Astrocyte of the spinal cord (primary cell): ENCODE results near the gene MAFG.

Experiments used
- DNase-seq: peaks from one replicate; pipeline ENCODE4 v3.0.0; 2011; ENCODE audit warnings: low read depth, low spot score
- H3K4me3 ChIP-seq: 2 replicates; pipeline ENCODE4 v1.5.1; 2011; ENCODE audit warnings: low read depth, mild to moderate bottlenecking, low read length, moderate library complexity
- in situ Hi-C: cut with HindIII; loops from 2 replicates; pipeline ENCODE4 v1.10.0; 2017; ENCODE audit warnings: low sequenced_read_pairs
- TF ChIP-seq, protein P1 (sequence below): IDR thresholded peaks from 2 replicates; pipeline ENCODE4 v1.5.1; 2012; ENCODE audit warnings: low read depth, mild to moderate bottlenecking, low read length, inconsistent platforms

MAFG gene

DNA sequence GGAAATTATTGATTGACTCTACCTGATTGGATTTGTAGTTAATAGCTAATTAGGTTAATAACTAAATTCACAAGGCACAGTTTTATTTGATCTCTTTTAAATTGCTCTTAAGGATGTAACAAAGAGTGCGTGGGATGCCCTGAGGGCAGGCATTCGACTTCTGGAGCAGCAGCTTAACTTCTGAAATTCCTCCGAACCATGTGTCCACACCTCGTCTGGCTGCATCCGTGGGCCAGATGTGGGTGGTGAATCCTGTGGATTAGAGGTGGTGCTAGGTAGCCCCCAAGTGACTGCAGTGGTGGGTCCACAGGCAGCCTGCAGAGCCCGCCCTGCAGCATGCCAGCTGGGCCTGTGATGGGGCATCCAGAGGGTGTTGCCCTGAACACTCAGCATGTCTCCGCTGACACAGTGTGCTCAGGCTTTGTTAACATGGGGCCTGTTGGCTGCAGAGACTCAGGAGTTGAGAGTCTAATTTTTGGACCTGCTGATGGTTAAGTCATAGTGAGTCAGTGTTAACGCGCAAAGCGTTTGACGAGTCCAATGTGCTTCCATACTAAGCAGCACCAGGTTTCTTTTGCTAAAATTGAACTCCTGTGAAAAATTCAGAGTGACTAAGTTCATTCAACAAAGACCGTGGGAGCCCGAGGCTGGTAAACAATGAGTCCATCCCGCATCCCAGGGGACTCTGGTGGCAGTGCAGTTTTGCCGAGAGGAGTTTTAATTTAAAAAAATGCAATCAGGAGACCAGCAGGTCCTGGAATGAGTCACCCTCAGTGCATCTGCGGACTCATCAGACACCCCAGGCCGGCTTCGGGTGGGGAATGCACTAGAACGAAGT lies 29.3 kb downstream of the MAFG start:
- in situ Hi-C loops: no loop called here
- TF ChIP-seq, protein P1, sequence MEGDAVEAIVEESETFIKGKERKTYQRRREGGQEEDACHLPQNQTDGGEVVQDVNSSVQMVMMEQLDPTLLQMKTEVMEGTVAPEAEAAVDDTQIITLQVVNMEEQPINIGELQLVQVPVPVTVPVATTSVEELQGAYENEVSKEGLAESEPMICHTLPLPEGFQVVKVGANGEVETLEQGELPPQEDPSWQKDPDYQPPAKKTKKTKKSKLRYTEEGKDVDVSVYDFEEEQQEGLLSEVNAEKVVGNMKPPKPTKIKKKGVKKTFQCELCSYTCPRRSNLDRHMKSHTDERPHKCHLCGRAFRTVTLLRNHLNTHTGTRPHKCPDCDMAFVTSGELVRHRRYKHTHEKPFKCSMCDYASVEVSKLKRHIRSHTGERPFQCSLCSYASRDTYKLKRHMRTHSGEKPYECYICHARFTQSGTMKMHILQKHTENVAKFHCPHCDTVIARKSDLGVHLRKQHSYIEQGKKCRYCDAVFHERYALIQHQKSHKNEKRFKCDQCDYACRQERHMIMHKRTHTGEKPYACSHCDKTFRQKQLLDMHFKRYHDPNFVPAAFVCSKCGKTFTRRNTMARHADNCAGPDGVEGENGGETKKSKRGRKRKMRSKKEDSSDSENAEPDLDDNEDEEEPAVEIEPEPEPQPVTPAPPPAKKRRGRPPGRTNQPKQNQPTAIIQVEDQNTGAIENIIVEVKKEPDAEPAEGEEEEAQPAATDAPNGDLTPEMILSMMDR: no peak
- no peak overlapping the region for H3K4me3 ChIP-seq
- DNase-seq: peak; percentile 94

DNA sequence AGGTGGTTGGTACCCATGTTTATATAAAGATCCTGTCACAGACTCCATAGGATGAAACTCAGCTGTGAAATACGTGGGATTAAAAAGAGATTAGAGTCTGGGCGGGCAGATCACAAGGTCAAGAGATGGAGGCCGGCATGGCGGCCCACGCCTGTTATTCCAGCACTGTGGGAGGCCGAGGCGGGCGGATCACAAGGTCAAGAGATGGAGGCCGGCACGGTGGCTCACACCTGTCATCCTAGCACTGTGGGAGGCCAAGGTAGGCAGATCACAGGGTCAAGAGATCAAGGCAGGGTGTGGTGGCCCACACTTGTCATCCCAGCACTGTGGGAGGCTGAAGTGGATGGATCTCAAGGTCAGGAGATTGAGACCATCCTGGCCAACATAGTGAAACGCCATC lies 32.1 kb downstream of the MAFG start:
- H3K4me3 ChIP-seq: no peak overlapping the region
- in situ Hi-C loops: no loop called here
- DNase-seq: no peak
- TF ChIP-seq, protein P1: no peak

DNA sequence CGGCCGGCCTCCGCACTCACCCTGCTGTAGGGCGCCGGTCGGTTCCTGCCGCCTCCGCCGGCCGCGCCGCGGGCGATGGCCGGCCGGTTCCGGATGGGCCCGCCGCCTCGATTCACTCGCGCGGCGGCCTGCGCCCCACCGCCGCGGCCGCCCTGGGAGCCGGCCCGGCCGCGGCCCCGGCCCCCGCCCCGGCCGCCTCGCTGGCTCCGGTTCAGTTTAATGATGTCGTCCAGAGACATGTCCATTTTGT lies 36.3 kb downstream of the MAFG start:
- in situ Hi-C loops: no loop called here
- TF ChIP-seq, protein P1: no peak
- no peak for DNase-seq
- H3K4me3 ChIP-seq: peak overlapping the region; percentile 67

DNA sequence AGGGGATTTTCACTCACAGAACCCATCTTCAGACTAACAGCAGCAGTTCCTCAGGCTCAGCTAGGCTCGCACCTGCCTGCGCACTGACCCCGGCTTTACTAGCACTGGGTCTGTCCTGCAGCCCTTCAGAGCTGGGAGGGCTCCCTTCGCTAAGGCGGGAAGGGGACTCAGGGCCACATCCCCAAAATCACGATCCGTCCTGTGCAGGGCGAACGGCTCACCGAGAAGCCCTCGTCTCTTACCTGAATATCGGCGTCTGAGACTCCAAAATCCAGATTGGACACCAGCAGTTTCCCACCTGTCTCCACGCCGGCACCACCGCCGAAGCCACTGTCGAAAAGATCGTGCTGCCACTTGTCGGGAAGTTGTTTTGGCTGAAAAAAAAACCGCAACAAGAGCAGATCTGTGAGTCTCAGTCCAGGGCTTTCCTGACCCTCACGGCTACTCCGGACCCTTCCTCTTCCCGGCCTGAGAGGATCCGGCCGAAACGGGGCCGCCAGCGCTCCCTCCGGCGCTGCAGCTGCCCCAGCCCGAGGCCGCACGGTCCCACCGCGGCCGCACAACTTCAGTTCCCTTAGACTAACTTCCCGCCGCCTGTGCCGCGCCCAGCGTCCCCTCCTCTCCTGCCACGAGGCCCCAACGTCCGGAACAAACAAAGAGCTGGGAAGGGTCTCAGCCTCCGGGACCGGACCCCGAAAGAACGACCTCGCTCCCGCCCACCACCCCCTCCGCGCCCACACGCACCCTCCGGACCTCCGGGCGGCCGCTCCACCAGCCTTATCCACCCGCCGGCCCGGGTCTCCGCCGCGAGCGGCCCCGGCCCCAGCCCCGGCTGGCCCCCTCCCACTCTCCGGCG lies 36.9 kb downstream of the MAFG start:
- in situ Hi-C loops: no loop called here
- DNase-seq: no peak
- H3K4me3 ChIP-seq: peak overlapping the region; percentile 67
- TF ChIP-seq, protein P1: no peak

DNA sequence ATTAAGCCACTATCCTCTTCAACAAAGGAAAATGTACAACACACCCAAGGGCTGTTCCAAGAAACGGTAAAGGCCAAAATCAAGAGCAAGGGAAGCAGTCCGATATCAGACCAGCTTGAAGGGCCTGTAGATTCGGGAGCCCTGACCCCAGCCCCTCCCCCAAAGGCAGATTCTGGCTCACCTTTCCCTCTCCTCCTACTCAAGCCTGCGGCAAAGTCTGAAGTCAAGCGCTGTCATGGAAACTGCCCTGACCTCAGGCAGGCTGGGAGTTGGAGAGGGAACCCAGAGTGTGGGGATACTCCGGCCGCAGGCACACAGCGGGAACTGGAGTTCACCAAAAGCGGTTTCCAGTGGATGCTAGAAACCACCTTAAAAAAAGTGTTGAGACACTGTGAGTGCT lies 37.9 kb downstream of the MAFG start:
- in situ Hi-C loops: no loop called here
- no peak for DNase-seq
- TF ChIP-seq, protein P1: no peak
- H3K4me3 ChIP-seq: no peak overlapping the region

DNA sequence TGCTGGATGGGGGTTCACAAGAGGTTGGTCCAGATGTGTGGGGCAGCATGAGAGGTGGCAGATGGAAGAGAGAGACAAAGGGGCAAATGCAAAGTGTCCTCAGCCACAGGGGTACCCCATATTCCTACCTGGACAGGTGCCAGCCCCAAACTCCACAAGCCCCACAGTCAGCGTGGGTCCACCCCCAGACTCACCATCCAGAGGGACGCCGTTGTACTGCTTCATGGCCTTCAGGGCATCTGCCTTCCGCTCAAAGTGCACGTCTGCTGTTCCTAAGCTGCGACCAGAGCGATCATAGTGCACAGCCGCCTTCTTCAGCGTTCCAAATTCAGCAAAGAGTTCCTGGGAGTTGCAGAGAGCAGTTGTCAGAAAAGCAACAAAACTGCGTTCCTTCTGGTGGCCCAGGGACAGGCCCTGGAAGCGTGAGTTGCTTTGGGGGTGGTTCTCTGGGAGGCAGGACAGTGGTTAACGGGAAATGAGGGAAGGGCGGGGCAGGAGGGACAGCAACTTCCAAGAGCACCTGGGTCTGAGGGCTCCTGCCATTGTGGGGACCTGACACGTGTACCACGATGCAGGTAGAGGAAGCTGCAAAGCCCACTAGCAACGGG lies 38.4 kb downstream of the MAFG start:
- no peak overlapping the region for H3K4me3 ChIP-seq
- in situ Hi-C loops: no loop called here
- no peak for DNase-seq
- TF ChIP-seq, protein P1: no peak
